PFSK-1 (cell line): ENCODE results near the gene LPIN2.

Experiments
- POLR2AphosphoS5 ChIP-seq: IDR thresholded peaks from 2 replicates; pipeline ENCODE4 v1.6.1; 2012; ENCODE audit warnings: low read depth, mild to moderate bottlenecking, control low read depth, low read length, moderate library complexity
- SIN3A ChIP-seq: IDR thresholded peaks from 2 replicates; pipeline ENCODE4 v1.6.1; 2012; ENCODE audit warnings: mild to moderate bottlenecking, low read length, moderate library complexity, borderline replicate concordance; ENCODE audit not compliant: insufficient read depth

DNA sequence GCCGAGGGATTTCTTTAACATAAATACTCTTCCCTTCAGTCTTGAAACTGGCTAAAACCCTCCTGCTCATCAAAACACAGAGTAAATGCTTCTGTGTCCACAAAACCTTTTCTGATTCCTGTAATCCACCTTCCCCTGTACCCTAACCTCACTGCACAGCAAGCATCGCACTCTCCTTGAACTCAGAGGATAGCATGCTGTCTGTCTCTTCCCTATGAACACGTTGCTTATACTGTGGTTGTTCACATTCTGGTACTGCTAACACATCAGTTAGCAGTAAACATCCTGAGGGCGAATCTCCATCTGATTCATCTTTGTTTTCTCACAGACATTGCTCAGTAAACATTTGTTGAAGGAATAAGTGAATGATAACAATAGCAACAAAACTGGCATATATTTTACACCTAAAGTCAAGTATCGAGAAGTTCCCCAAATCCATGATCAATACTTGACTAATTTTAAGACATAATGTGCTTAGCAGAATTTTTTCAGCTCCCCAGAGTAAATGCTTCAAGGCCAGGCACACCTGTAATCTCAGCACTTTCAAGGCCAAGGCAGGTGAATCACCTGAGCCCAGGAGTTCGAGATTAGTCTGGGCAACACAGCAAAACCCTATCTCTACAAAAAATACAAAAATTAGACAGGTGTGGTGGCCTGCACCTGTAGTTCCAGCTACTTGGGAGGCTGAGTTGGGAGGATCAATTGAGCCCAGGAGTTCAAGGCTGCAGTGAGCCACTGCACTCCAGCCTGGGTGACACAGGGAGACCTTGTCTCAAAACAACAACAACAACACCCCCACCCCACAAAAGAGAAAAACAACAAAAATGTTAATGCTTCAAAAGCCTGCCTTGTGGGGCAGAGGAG lies 45.6 kb upstream of the LPIN2 start:
- TF ChIP-seq SIN3A = no peak
- TF ChIP-seq POLR2AphosphoS5 = no peak
